A549 (cell line): ENCODE results near the gene MERTK. TPM values are rescaled to one million over a fixed set of nuclear protein-coding genes. Genes with fewer than 3 reads are reported as not detected.
"Not testable (repeated sequence)": the region's sequence is repeated elsewhere in the genome, so short reads cannot be mapped to it uniquely, and the experiment has no call there.

ENCODE experiments used
- ATAC-seq, 2 experiments: fragments of 200-7000 bp in 1 of 2; fragments of >200 bp in 1 of 2; cut with Nextera tagmentation in 1 of 2; cut with Tn5 transposase in 1 of 2; 3 replicates each; pipeline versions ENCODE4 v1.8.0 to v1.9.1; 2018 to 2020; ENCODE audit warnings: mild to moderate bottlenecking in 1 of 2, moderate library complexity in 1 of 2
- CTCF ChIA-PET: fragments of 300-600 bp; sonication (Branson Sonifier 250); formaldehyde crosslinking; extraction: SDS; loops from one replicate; lab custom pipeline; 2021; ENCODE audit warnings: antibody characterized with exemption, inconsistent platforms; lab: Yijun Ruan, JAX
- POLR2A ChIA-PET: fragments of 350-600 bp; formaldehyde crosslinking; extraction: SDS; loops from one replicate; lab custom pipeline; 2021; ENCODE audit warnings: antibody characterized with exemption, inconsistent platforms; lab: Yijun Ruan, JAX
- DNase-seq, 2 experiments: peaks; one replicate each; pipeline versions ENCODE4 v3.0.0 to v3.0.0-alpha.2; 2011 to 2016; ENCODE audit warnings: low read depth in 1 of 2, low spot score in 1 of 2
- FAIRE-seq: peaks from 2 replicates; lab custom pipeline; 2011; peaks lifted over from hg19 to GRCh38; lab: Jason Lieb, UNC
- H3K27ac ChIP-seq, 2 experiments: fragments of >200 bp; sonication (Bioruptor Twin); formaldehyde crosslinking; 3 replicates each; pipeline ENCODE4 v1.5.1; 2016 to 2017
- H3K4me1 ChIP-seq: fragments of >200 bp; sonication (Bioruptor Twin); formaldehyde crosslinking; 3 replicates; pipeline ENCODE4 v1.6.1; 2016
- H3K4me2 ChIP-seq: fragments of >200 bp; sonication (Bioruptor Twin); formaldehyde crosslinking; 3 replicates; pipeline ENCODE4 v1.6.1; 2016
- H3K4me3 ChIP-seq: fragments of >200 bp; sonication (Bioruptor Twin); formaldehyde crosslinking; 3 replicates; pipeline ENCODE4 v1.5.1; 2016
- H3K9me3 ChIP-seq: fragments of >200 bp; sonication (Bioruptor Twin); formaldehyde crosslinking; 3 replicates; pipeline ENCODE4 v1.6.1; 2016
- BHLHE40 ChIP-seq: IDR thresholded peaks from 2 replicates; pipeline ENCODE4 v1.6.1; 2012; ENCODE audit warnings: low read depth, low read length, inconsistent platforms
- CEBPB ChIP-seq, 2 experiments: fragments of >200 bp in 1 of 2; sonication (Bioruptor Twin) in 1 of 2; formaldehyde crosslinking in 1 of 2; IDR thresholded peaks; 2 replicates each; pipeline ENCODE4 v1.6.1; 2012 to 2016
- CHD2 ChIP-seq: fragments of 150-350 bp; IDR thresholded peaks from 2 replicates; pipeline ENCODE4 v1.6.1; 2014; ENCODE audit warnings: low read length; ENCODE audit not compliant: partially characterized antibody
- CTCF ChIP-seq: fragments of >200 bp; sonication (Bioruptor Twin); formaldehyde crosslinking; IDR thresholded peaks from 3 replicates; pipeline ENCODE4 v1.5.1; 2016
- E2F6 ChIP-seq: IDR thresholded peaks from 2 replicates; pipeline ENCODE4 v1.6.1; 2012; ENCODE audit warnings: low read depth, borderline replicate concordance
- EHF ChIP-seq: fragments of 250-450 bp; sonication (Bioruptor Pico); IDR thresholded peaks from 2 replicates; pipeline ENCODE4 v1.5.0; 2020; ENCODE audit warnings: mild to moderate bottlenecking
- EHMT2 ChIP-seq: fragments of 200-600 bp; sonication (generic); IDR thresholded peaks from 2 replicates; pipeline ENCODE4 v1.6.1; 2016; ENCODE audit warnings: antibody characterized with exemption, low read depth, mild to moderate bottlenecking, moderate library complexity
- ESRRA ChIP-seq: fragments of 150-350 bp; IDR thresholded peaks from 2 replicates; pipeline ENCODE4 v1.6.1; 2014; ENCODE audit warnings: mild to moderate bottlenecking, low read length, borderline replicate concordance
- FOSB ChIP-seq: fragments of 250-450 bp; sonication (Bioruptor Pico); IDR thresholded peaks from 2 replicates; pipeline ENCODE4 v1.5.0; 2020; ENCODE audit warnings: mild to moderate bottlenecking, moderate library complexity
- FOSL2 ChIP-seq, 2 experiments: fragments of 450-650 bp in 1 of 2; fragments of >200 bp in 1 of 2; sonication (Bioruptor Twin) in 1 of 2; formaldehyde crosslinking; IDR thresholded peaks; 2 replicates each; pipeline versions ENCODE4 v1.5.0 to v1.6.1; 2016 to 2020; ENCODE audit warnings: mild to moderate bottlenecking in 1 of 2, moderate library complexity in 1 of 2
- FOXS1 ChIP-seq: fragments of 250-450 bp; sonication (Bioruptor Pico); IDR thresholded peaks from 2 replicates; pipeline ENCODE4 v1.5.0; 2020; ENCODE audit warnings: mild to moderate bottlenecking, moderate library complexity
- GATA3 ChIP-seq: IDR thresholded peaks from 2 replicates; pipeline ENCODE4 v1.6.1; 2012; ENCODE audit warnings: borderline replicate concordance
- HDAC2 ChIP-seq: fragments of 200-600 bp; sonication (generic); IDR thresholded peaks from 2 replicates; pipeline ENCODE4 v1.6.1; 2016
- HES2 ChIP-seq: fragments of >200 bp; sonication (Bioruptor Twin); formaldehyde crosslinking; IDR thresholded peaks from 2 replicates; pipeline ENCODE4 v1.6.1; 2016
- HMGXB4 ChIP-seq: fragments of 250-450 bp; sonication (Bioruptor Pico); IDR thresholded peaks from 2 replicates; pipeline ENCODE4 v1.5.0; 2021; ENCODE audit warnings: mild to moderate bottlenecking, moderate library complexity, borderline replicate concordance
- HOXA7 ChIP-seq: fragments of 250-450 bp; sonication (Bioruptor Pico); IDR thresholded peaks from 2 replicates; pipeline ENCODE4 v1.5.0; 2020; ENCODE audit warnings: mild to moderate bottlenecking, moderate library complexity
- HOXB13 ChIP-seq: fragments of 250-450 bp; sonication (Bioruptor Pico); IDR thresholded peaks from 2 replicates; pipeline ENCODE4 v1.5.0; 2020; ENCODE audit warnings: low read depth, mild to moderate bottlenecking, moderate library complexity
- JUN ChIP-seq, 2 experiments: fragments of >200 bp; sonication (Bioruptor Twin); formaldehyde crosslinking; IDR thresholded peaks; 2 replicates in 1 of 2; 3 replicates in 1 of 2; pipeline ENCODE4 v1.6.1; 2016 to 2017
- JUNB ChIP-seq: fragments of >200 bp; sonication (Bioruptor Twin); formaldehyde crosslinking; IDR thresholded peaks from 2 replicates; pipeline ENCODE4 v1.6.1; 2016
- MAX ChIP-seq: IDR thresholded peaks from 2 replicates; pipeline ENCODE4 v1.6.1; 2012
- NR3C1 ChIP-seq: fragments of >200 bp; sonication (Bioruptor Twin); formaldehyde crosslinking; IDR thresholded peaks from 3 replicates; pipeline ENCODE4 v1.6.1; 2017
- RAD21 ChIP-seq, 2 experiments: fragments of >200 bp in 1 of 2; sonication (Bioruptor Twin) in 1 of 2; formaldehyde crosslinking in 1 of 2; IDR thresholded peaks in 1 of 2; conservative IDR thresholded peaks in 1 of 2; 2 replicates in 1 of 2; 3 replicates in 1 of 2; pipeline ENCODE4 v1.6.1; 2012 to 2018; ENCODE audit warnings: inconsistent platforms in 1 of 2
- RARB ChIP-seq: fragments of 250-450 bp; sonication (Bioruptor Pico); IDR thresholded peaks from 2 replicates; pipeline ENCODE4 v1.8.0; 2021; ENCODE audit warnings: mild to moderate bottlenecking, moderate library complexity
- TFCP2L1 ChIP-seq: fragments of 250-450 bp; sonication (Bioruptor Pico); IDR thresholded peaks from 2 replicates; pipeline ENCODE4 v1.5.0; 2021; ENCODE audit warnings: mild to moderate bottlenecking
- TP53 ChIP-seq: fragments of 250-450 bp; sonication (Bioruptor Pico); IDR thresholded peaks from 2 replicates; pipeline ENCODE4 v1.5.0; 2021; ENCODE audit warnings: mild to moderate bottlenecking, moderate library complexity
- USF2 ChIP-seq: fragments of 450-650 bp; IDR thresholded peaks from 2 replicates; pipeline ENCODE4 v1.6.1; 2014; ENCODE audit warnings: antibody characterized with exemption
- ZC3H11A ChIP-seq: fragments of 450-650 bp; IDR thresholded peaks from 2 replicates; pipeline ENCODE4 v1.6.1; 2014; ENCODE audit warnings: antibody characterized with exemption, mild to moderate bottlenecking
- ZSCAN20 ChIP-seq: fragments of 250-450 bp; sonication (Bioruptor Pico); IDR thresholded peaks from 2 replicates; pipeline ENCODE4 v1.8.0; 2022; ENCODE audit warnings: mild to moderate bottlenecking, moderate library complexity
- WGBS: methylation state at CpG from one replicate; pipeline ENCODE4 v1.1.6; 2017; ENCODE audit errors: missing lambda C conversion rate; 5-methylcytosine and 5-hydroxymethylcytosine counted together
- polyA plus RNA-seq, 4 experiments: library from polyadenylated mRNA; depleted of rRNA in 3 of 4; stranded (reverse); fragments of >200 nt; fragmentation: RNase III in 1 of 4; extraction: RNeasy Plus Mini Kit Qiagen cat#74134 plus additional on column Dnase treatment in 1 of 4; gene quantifications; 2 replicates in 3 of 4; 3 replicates in 1 of 4; pipeline ENCODE4 v1.2.3, GENCODE V29; 2011 to 2017

Gene MERTK
- polyA plus RNA-seq, 2 of the 4 experiments (the other 2 are of a cell fraction): 1.4 to 4.0 TPM

GRCh38 chr2:111897924-111898702 lies at the start of gene MERTK (continued):
- TF ChIP-seq FOSL2 (IDR thresholded peaks at IDR 0.05) (no peak), FOSL2 (CRISPR knock-in tag; IDR thresholded peaks at IDR 0.05) (no peak), HES2 (no peak), HOXA7 (CRISPR knock-in tag) (no peak), USF2 (no peak), NR3C1 (no peak), ZSCAN20 (no peak), FOSB (CRISPR knock-in tag) (no peak), CHD2 (no peak), JUN (IDR thresholded peaks at IDR 0.05) (peak; percentile 51 to 69; a peak in 3 of 5 replicates), BHLHE40 (no peak), RAD21 (conservative IDR thresholded peaks at IDR 0.05 in 1 of 2, IDR thresholded peaks at IDR 0.05 in 1 of 2) (peak; percentile 48 to 72), E2F6 (no peak), EHMT2 (no peak), TFCP2L1 (CRISPR knock-in tag) (no peak), HOXB13 (CRISPR knock-in tag) (no peak), JUNB (no peak), CEBPB (IDR thresholded peaks at IDR 0.05) (no peak), EHF (CRISPR knock-in tag) (no peak), MAX (peak; percentile 31; the same call in 1 of the 2 replicates), HDAC2 (no peak), RARB (CRISPR knock-in tag) (no peak), ZC3H11A (no peak), TP53 (no peak), GATA3 (no peak), FOXS1 (no peak), ESRRA (no peak), HMGXB4 (no peak)

- CTCF ChIA-PET: not testable (repeated sequence)
Observed at GRCh38 chr2:111850646-111851045, 47.8 kb upstream of the MERTK start.

GRCh38 chr2:111852544-111852943 lies 45.9 kb upstream of the MERTK start:
- DNase-seq, H3K9me3 ChIP-seq, FAIRE-seq, CTCF ChIA-PET, POLR2A ChIA-PET, ATAC-seq, H3K27ac ChIP-seq, H3K4me2 ChIP-seq, H3K4me1 ChIP-seq, H3K4me3 ChIP-seq: not testable (repeated sequence)
- 94% methylated on average over 3 of the region's 3 CpGs for WGBS

More at GRCh38 chr2:111850646-111851045, 47.8 kb upstream of the MERTK start:
- POLR2A ChIA-PET: not testable (repeated sequence)
- WGBS: 5% methylated on average over 4 of the region's 4 CpGs
- TF ChIP-seq CTCF (peak; percentile 35), RAD21 (conservative IDR thresholded peaks at IDR 0.05 in 1 of 2, IDR thresholded peaks at IDR 0.05 in 1 of 2) (0 out of 5 replicates have a peak, but pooled peaks of 1 of the 2 experiments have one; percentile 7)
- TF ChIP-seq, all 56 proteins: peak for 2; not testable (repeated sequence) for 54
- not testable (repeated sequence) for H3K27ac ChIP-seq, H3K4me3 ChIP-seq, H3K4me1 ChIP-seq, FAIRE-seq, H3K4me2 ChIP-seq, H3K9me3 ChIP-seq
- ATAC-seq: peak; percentile 91 to 94
- DNase-seq: peak in 1 of 2 experiments; percentile 23

GRCh38 chr2:111860005-111860404 lies 38.4 kb upstream of the MERTK start:
- H3K4me1 ChIP-seq, H3K9me3 ChIP-seq, CTCF ChIA-PET, H3K4me2 ChIP-seq, H3K4me3 ChIP-seq, POLR2A ChIA-PET, FAIRE-seq, ATAC-seq, H3K27ac ChIP-seq, DNase-seq: not testable (repeated sequence)
- 36% methylated on average over 3 of the region's 3 CpGs for WGBS
